GM19043 (cell line): ENCODE measurements around the gene CDH12.
"Not testable (repeated sequence)": the region's sequence is repeated elsewhere in the genome, so short reads cannot be mapped to it uniquely, and the experiment has no call there.

Experiments used
- ATAC-seq: cut with Tn5 transposase; IDR thresholded peaks from one replicate; pipeline ENCODE4 v1.9.1; 2021; ENCODE audit warnings: low read depth; ENCODE audit not compliant: unreplicated experiment

The CDH12 gene

GRCh38 chr5:22480305-22480704, 372.8 kb downstream of the CDH12 start:
- ATAC-seq: no peak

GRCh38 chr5:22473886-22474285, 379.3 kb downstream of the CDH12 start:
- no peak for ATAC-seq

GRCh38 chr5:22471154-22471553, 382.0 kb downstream of the CDH12 start:
- ATAC-seq: no peak

- no peak for ATAC-seq
These were observed 382.7 kb downstream of the CDH12 start for GRCh38 chr5:22470408-22470807.

GRCh38 chr5:22465616-22466015, 387.5 kb downstream of the CDH12 start:
- ATAC-seq: no peak

- ATAC-seq: no peak
These were observed 388.0 kb downstream of the CDH12 start for GRCh38 chr5:22465177-22465576.

GRCh38 chr5:22460189-22460588, 393.0 kb downstream of the CDH12 start:
- no peak for ATAC-seq

GRCh38 chr5:22432905-22433304, 420.2 kb downstream of the CDH12 start:
- ATAC-seq: no peak

GRCh38 chr5:22431840-22432239, 421.3 kb downstream of the CDH12 start:
- ATAC-seq: no peak

- no peak for ATAC-seq
These were observed 421.7 kb downstream of the CDH12 start for GRCh38 chr5:22431406-22431805.

GRCh38 chr5:22411554-22412349, 441.4 kb downstream of the CDH12 start:
- no peak for ATAC-seq

GRCh38 chr5:22391956-22392355, 461.2 kb downstream of the CDH12 start:
- ATAC-seq: no peak

GRCh38 chr5:22390888-22391287, 462.3 kb downstream of the CDH12 start:
- ATAC-seq: no peak

GRCh38 chr5:22372826-22373660, 480.1 kb downstream of the CDH12 start:
- no peak for ATAC-seq

- no peak for ATAC-seq
These were observed 480.8 kb downstream of the CDH12 start for GRCh38 chr5:22372376-22372775.

- ATAC-seq: no peak
These were observed 498.2 kb downstream of the CDH12 start for GRCh38 chr5:22354956-22355355.

GRCh38 chr5:22352493-22352892, 500.7 kb downstream of the CDH12 start:
- ATAC-seq: no peak

- ATAC-seq: no peak
These were observed 502.0 kb downstream of the CDH12 start for GRCh38 chr5:22351178-22351577.

- no peak for ATAC-seq
These were observed 505.1 kb downstream of the CDH12 start for GRCh38 chr5:22348027-22348426.

GRCh38 chr5:22344000-22344399, 509.1 kb downstream of the CDH12 start:
- ATAC-seq: no peak

GRCh38 chr5:22341406-22341805, 511.7 kb downstream of the CDH12 start:
- no peak for ATAC-seq

- not testable (repeated sequence) for ATAC-seq
These were observed 520.2 kb downstream of the CDH12 start for GRCh38 chr5:22332949-22333348.
